HG02759 (cell line): ENCODE results near the gene ATP6V1G3.
"Not testable (repeated sequence)": the region's sequence is repeated elsewhere in the genome, so short reads cannot be mapped to it uniquely, and the experiment has no call there.

Experiments
- ATAC-seq: cut with Tn5 transposase; IDR thresholded peaks from one replicate; pipeline ENCODE4 v1.9.1; 2021; ENCODE audit warnings: mild to moderate bottlenecking, moderate library complexity; ENCODE audit not compliant: unreplicated experiment

ATP6V1G3 gene

DNA sequence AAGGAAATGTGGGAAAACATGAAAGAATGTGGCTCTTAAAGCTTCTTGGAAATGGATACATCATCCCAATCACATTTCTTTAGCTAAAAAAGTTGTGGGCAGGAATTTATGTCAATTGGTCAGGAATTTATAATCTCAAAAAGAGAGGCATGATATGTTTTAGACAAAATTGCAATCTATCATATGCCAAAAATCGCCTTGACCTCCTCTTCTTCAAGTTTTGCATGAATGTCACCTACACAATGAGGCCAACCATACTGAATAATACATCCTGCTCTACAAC lies 42.4 kb downstream of the ATP6V1G3 start:
- ATAC-seq: no peak

DNA sequence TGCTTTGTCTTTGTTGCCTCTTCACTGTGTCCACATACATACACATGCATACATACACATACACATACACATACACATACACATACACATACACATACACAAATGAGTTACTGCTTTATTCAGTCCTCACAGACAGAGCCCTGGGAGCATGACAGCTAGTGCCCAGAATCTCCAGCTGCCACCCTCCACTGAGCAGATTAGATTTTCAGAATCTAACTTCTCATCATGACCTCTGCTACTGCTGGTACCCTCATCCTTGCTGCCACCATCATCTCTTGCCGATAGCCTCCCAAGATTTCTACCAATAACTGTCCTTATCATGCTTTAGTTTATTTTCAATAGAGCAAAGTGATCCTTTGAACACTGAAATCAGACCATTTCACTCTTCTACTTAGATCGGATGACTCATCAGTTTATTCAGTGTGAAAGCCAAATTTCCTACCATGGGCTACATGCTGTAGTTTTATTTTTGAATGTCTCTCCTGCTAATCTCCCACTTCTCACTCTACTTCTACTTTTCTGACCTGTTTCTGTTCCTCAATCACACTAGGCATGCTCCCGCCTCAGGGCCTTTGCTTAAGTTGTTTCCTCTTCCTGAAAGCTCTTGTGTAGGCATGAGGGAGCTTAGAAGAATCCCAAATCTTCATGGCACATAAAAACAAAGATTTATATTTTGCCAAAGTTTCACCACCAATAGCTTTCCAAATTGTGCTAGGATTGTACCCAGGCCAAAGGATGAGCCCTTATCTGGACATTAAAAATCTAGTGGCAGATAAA lies 43.0 kb downstream of the ATP6V1G3 start:
- no peak for ATAC-seq

DNA sequence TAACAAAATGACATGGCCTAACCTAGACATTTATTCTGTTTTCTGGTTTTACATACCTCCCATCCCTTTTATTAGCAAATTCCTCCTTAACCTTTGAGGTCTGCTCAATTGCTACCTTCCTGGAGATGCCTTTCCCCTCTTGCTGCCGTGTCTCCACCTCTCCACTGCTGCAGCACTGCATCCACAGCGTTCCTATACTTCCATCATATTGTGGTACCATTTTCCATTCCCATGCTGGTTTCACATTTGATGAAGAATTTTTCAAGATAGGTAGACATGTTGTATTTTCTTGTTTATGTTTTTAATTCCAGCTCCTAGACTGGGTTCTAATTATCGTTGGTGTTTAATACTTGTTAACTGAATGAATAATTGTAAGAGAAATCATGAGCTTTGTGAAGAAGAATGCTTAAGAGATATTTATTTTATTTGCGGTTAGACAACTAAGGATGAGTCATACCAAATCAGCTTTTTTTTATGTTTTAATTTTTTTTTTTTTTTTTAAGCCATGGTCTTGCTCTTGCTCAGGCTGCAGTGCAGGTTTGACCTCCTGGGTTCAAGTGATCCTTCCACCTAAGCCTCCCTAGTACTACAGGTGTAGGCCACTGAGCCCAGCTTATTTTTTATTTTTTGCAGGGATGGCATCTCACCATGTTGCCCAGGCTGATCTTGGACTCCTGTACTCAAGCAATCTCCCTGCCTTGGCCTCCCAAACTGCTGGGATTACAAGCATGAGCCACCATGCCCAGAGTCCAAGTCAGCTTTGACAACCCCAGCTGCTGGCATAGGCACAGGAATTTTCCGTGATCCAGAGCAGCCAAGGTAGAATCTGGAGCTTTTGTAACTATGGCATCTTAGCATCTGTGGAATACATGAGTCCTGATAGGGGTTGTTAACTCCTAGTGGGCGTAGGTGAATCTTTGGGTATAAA lies 44.0 kb downstream of the ATP6V1G3 start:
- ATAC-seq: no peak

DNA sequence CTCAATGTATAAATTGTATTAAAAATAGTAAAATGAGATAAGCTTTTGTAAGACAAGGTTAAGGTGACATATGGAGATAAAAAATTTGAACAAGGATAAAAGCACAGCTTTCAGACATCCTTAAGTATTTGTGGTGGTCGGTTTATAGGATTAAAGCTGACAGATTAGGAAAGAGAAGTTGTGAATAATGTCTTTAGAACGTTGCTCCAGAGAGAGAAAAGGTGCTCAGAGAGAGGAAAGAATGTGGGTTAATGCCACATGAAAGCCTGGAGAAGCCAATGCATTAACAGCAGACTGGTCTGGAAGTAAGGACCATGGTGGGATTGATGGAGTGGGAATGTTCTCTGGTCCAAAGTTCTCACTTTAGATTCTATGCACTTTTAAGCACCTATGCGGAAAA lies 44.8 kb downstream of the ATP6V1G3 start:
- no peak for ATAC-seq

DNA sequence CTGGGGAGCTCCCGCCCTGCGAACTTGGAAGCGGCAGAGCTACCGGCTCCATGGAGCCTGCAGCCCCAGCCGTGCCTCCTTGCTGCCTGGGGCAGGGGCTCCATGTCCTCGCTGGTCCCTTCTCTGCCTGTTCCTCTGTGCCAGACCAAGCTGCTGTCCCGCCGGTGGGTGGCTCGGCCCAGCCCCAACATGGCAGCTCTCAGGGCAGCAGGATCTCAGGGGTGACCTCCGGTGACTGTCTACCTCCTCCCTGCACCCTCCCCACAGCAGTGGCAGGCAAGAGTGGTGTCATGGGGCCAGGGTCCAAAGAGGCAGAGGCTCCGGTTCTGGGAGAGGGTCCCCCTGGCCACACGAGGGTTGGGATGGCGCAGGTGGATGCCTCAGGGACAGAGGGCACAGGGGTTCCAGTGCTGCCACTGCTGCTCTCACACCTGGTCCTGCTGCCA lies 45.8 kb downstream of the ATP6V1G3 start:
- no peak for ATAC-seq

DNA sequence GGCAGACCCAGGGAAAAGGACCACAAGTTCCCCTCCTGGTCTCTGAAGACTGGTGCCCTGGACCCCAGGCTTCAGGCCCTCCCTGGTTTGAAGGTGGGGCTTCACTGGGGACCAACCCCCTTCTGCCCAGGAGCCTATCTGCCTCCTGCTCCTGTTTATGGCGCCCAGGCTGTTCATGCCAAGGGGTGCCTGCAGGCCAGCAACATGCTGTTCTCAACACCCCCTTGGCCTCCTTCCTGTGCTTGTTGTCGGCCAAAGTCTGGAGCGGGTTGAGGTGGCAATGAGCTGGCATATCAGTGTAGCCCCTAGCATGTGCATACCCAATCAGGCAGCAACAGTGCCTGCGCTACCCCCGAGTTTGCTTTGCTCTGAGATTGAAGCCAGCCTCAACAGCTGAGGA lies 46.3 kb downstream of the ATP6V1G3 start:
- no peak for ATAC-seq

DNA sequence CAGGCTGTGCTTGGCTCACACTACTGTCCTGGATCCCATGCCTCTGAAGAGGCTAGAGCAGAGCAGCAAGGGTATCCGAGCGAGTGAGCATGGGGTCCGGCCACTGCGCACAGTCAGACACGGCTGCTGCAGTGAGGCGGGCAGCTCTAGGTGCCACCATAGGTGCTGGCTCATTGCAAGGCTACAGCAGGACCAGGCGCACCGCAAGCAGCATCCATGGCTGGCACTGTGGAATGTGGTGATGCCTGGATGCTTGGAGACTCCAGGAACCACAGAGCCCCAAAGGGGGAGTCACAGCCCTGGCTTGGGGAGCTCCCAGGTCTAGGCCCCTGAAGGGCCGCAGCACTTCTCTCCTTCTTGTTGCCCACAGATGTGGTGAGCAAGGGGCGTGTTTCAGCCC lies 47.2 kb downstream of the ATP6V1G3 start:
- ATAC-seq: no peak

DNA sequence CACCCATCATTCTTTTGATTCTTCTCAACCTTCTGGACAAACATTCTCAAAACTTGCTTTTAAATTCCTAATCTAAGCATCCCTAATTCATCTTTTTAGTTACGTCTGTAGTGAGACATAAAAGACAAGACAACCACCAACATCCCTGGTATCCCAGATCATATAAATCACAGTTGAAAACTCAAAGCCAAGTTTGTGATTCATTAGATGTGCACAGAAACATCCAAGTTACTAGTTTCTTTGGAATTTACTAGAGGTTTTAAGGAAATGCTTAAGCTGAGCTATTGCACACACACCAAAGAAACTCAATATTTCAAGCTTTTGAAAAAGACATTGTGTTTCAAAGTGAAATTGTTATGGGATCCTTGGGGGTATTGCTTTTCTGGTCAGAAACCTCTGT lies 47.6 kb downstream of the ATP6V1G3 start:
- no peak for ATAC-seq

DNA sequence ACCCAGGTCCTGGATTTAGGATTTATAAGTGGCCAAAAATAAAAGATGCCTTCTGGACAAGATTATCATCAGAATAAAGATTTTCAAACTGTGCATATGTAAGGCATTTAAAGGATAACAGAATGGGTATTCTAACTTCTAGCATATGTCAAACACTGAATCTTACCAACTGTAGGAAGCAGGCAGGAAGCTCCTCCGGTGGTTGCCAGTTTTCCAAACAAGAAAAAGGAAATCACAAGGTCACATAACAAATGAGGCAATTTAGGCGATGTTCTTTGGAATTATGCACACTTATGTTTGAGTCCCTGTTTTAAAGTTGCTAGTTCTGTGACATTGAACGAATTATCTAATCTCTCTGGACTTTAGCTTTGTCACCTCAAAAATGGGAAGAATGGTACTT lies 48.9 kb downstream of the ATP6V1G3 start:
- ATAC-seq: no peak

DNA sequence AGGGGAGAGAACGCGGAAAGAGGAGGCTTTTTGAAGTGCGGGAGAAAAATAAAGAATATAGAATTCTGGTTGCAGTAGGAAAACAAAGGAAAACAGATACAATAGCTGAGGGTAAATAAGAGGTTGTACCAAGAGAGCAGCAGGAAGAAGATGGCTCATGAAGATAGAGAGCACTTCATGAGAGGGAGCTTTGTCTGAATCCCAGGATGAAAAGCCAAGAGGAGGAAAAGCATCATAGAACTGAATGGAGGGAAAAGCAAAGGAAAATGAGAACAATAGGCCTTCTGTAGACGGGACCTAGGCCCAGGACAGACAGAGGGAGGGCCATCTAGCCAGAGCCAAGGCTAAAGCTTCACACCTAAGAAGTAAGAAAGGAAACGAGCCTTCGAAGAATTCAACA lies 49.5 kb downstream of the ATP6V1G3 start:
- ATAC-seq: no peak

DNA sequence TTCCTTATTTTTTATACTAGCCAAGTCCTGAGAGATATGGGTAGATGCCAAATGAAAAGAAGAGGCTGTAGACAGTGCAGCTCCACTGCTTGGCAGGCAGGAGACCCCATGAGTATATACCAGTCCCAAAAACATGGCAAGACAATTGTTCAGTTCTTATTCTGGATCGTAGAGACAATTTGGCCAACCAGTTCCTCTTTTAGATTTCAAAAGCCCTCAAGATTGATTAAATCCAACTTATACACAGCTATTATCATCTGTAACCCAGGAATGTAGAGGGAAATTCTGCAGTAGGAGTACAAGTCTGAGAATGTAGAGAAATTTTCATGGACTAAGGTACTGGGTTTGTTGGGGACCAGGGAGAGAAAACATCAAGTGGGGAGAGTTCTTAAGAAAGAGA lies 50.3 kb downstream of the ATP6V1G3 start:
- ATAC-seq: no peak

DNA sequence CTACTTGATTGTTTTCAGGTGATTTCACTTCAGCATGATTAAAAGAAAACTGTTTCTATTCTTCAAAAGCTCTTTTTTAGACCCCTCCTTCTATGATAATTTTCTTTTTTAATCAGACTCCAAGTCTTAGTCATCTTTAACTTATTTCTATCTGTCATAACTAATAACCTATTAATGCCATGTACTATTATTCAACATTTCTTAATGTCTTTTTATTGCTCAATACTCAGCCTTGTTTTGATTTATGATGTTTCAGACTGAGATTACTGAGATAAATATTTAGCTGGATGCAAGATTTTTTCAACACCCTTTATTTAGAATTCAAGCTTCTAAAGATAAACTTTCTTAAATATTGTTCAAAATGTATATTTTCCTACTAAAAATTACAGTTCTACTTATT lies 53.6 kb downstream of the ATP6V1G3 start:
- no peak for ATAC-seq

DNA sequence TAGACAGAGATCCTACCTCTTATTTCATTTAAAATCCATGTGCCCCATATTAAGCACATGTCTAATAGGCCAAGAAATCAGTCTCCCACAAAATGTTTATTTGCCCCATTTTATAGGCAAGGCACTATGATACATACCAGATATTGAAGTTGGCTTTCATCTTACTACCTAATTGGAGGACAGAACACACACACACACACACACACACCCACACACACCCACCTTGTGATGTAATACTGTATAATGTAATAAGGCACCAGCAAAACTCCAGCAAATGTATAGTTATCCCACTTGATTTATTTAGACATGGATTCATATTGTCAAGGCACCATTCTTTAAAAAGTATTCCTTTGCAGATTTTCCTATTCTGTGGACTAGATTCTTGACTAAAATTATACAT lies 56.8 kb downstream of the ATP6V1G3 start:
- no peak for ATAC-seq

DNA sequence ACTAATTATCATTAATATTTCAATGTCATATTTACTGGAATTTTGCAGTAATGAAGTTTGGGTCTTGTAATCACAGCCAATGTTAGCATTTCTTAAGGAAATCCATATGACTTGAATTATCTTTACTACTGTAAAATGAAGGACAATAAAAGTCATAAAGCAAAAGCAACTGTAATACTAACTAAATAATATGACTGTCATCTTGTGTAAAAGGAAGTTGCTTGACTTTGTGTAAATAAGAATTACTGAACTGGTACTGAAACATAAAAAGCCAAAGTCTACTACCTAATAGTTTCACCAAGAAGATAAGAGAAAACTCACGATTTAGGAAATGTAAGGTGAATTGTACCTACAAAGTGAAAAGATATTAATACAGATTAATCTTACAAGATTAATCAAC lies 57.5 kb downstream of the ATP6V1G3 start:
- ATAC-seq: no peak

DNA sequence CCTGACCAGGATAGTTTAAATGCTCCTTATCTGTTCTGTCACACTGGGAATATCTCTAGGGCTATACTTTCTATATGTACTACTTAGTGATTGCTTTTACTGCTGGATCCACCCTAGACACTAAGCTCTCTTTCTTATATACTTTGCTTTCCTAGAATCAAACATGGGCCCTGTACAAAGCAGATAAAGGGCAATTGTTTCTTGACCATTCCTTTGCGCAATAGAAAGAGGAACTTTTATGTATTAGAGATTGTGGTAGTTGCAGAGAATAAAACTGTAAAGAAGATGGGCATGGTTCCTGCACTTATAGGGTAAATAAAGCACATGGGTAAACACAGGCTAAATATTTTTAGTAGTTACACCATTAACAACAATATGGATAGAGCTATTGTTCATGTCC lies 58.8 kb downstream of the ATP6V1G3 start:
- ATAC-seq: no peak

DNA sequence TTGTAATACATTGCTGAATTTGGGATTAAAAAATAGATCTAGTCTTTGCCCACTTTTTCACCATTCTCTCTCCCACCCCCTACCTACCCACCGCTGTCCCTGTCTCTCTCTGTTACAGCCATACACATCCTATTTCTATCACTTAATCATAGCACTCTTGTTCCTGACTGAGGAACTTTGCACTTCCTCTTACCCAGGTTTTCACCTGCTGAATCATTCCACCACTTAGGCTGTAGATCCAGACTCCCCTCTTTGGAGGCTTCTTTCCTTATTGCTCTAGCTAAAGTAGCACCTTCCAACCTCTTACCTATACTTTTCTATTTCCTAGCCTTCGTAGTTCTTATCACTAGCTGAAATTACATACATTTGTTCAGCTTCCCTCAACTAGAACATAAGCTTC lies 59.6 kb downstream of the ATP6V1G3 start:
- no peak for ATAC-seq

DNA sequence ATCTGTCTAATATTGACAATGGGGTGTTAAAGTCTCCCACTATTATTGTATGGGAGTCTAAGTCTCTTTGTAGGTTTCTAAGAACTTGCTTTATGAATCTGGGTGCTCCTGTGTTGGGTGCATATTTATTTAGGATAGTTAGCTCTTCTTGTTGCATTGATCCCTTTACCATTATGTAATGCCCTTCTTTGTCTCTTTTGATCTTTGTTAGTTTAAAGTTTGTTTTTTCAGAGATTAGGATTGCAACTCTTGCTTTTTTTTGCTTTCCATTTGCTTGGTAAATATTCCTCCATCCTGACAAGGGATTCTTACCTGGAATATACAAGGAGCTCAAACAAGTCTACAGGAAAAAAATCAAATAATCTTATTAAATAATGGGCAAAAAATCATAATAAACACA lies 63.1 kb downstream of the ATP6V1G3 start:
- not testable (repeated sequence) for ATAC-seq
